ENCODE measurements around the gene LYPD5.

DNA sequence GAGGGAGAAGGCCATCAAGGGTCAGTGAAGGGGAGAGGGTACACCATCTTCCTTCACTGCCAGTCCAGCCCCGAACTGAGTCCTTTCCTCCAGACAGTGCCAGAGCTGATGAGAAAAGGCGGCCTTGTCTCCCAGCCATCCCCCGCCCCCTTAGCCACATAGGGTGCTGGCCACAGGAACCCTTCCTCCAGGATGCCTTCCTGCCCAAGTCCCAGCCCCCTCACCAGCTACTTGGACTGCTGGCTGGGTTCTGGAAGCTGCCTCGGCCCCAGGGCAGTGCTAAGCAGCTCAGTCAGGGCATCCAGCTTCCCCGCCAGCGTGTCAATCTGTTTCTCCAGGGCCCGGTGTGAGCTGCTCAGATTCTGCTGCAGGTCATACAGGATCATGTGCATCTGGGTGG is 34.9 kb downstream of the LYPD5 start:
- TF ChIP-seq EP300 (IDR thresholded peaks at IDR 0.05; ENCODE audit: low read depth) = no peak
- TF ChIP-seq POLR2A (IDR thresholded peaks at IDR 0.05) = no peak

Data from transverse colon (tissue), 1 donor.